GM19452 (cell line): ENCODE data around the gene ZNF511.
A peak's percentile ranks its signal among the peaks of the same experiment; 100 is the strongest.
"Not testable (repeated sequence)": the region's sequence is repeated elsewhere in the genome, so short reads cannot be mapped to it uniquely, and the experiment has no call there.

ENCODE experiments used
- ATAC-seq: cut with Tn5 transposase; IDR thresholded peaks from one replicate; pipeline ENCODE4 v1.9.1; 2021; ENCODE audit not compliant: unreplicated experiment

Gene ZNF511

DNA sequence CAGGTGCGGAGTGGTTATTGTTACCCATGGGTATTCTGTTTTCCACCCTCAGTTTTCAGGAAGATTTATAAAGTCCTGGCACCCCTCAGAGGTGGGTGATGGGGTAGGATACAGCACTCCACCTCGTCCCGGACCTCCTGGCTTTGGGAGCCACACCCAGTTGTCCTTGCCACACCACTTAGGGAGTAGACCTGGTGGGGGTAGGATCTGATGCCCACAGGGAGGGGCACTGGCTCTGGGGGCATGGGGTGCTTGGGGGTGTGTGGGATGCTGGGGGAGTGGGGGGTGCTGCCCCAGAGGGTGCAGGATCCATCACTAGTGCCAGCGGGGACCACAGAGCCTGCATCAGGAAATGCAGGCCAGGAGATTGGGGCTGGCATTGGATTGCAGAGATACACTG is 4.5 kb downstream of the ZNF511 start:
- no peak for ATAC-seq

DNA sequence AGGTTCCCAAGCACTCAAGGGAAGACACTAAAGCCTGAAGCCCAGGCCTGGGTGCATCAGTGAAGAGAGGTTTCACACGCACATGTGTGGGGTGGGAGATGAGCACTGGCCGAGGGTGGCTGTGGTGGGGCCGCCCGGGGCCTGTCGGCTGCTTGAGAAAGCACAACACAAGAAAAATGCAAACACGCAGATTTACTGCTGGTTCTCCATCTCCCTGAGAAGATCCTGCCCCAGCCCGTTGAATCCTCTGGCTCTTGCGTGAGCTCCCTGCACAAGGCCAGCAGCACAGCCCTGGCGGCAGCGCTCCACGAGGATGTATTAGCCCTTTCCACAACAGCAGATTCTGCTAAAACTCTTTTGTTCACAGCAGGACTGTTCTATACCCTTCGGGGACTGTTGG is 6.2 kb downstream of the ZNF511 start:
- no peak for ATAC-seq

DNA sequence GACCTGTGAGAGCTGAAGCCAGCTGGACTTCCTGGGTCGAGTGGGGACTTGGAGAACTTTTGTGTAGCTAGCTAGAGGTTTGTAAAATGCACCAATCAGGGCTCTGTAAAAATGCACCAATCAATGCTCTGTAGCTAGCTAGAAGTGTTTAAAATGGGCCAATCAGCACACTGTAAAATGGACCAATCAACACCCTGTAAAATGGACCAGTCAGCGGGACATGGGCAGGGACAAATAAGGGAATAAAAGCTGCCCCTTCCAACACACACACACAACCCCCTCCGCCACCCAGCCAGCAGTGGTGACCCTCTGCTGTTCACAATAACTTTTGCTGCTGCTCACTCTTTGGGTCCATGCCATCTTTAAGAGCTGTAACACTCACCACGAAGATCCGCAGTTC is 7.1 kb downstream of the ZNF511 start:
- no peak for ATAC-seq

DNA sequence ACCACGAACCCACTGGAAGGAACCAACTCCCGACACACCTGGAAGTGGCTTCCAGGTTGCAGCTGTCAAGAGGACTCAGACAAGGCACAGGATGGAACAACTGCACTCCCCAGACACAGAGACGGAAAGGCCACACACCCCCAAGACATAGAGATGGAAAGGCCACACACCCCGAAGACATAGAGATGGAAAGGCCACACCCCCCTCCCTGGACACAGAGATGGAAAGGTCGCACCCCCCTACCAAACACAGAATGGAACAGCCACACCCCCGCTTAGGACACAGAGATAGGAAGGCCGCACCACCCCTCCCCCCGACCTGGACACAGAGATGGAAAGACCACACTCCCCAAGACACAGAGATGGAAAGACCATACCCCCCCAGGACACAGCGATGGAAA is 7.6 kb downstream of the ZNF511 start:
- no peak for ATAC-seq

DNA sequence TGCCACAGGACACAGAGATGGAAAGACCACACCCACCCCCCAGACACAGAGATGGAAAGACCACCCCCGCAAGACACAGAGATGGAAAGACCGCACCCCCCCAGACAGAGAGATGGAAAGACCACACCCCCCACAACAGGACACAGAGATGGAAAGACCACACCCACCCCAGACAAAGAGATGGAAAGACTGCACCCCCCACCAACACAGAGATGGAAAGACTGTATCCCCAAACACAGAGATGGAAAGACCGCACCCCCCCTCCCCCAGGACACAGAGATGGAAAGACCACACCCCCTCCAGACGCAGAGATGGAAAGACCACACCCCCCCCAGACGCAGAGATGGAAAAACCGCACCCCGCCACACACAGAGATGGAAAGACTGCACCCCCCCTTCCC is 8.0 kb downstream of the ZNF511 start:
- ATAC-seq: no peak

DNA sequence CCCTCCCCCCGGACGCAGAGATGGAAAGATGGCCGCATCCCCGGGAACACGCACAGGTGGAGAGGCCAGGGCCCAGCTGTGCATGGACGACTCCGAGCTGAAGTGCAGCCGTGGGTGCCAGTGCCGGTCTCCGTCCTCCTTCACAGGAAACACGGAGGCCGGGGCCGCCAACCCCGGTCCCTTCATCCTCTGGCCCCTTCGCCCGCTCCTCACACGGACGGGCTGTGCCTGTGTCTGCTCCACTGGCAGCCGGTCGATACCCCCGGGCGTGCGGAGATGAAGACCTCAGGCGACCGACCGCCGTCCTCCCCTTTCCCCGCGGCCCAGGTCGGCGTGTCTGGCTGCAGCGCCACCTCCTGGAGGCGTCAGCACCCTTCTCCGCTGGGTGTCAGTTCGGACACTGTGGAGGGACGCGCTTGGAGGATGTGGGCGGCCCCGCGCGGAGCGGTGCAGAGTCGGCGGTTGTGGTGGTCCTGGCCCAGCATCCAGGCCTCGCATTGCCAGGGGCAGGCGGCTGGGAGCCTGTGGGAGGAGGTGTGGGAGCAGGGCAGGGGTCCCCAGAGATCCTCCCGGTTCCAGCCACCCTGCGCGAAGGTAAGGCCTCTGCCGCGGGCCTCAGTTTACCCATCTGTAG is 9.9 kb downstream of the ZNF511 start:
- ATAC-seq: peak; percentile 88

DNA sequence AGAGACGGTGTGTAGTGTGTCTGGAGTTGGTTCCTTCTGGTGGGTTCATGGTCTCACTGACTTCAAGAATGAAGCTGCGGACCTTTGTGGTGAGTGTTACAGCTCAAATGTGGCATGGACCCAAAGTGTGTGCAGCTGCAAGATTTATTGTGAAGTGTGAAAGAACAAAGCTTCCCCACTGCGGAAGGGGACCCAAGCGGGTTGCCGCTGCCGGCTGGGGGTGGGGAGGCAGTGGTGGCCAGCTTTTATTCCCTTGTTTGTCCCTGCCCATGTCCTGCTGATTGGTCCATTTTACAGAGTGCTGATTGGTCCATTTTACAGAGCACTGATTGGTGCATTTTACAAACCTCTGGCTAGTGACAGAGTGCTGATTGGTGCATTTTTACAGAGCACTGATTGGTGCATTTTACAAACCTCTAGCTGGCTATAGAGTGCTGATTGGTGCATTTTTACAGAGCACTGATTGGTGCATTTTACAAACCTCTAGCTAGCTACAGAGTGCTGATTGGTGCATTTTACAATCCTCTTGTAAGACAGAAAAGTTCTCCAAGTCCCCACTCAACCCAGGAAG is 12.2 kb downstream of the ZNF511 start:
- not testable (repeated sequence) for ATAC-seq

DNA sequence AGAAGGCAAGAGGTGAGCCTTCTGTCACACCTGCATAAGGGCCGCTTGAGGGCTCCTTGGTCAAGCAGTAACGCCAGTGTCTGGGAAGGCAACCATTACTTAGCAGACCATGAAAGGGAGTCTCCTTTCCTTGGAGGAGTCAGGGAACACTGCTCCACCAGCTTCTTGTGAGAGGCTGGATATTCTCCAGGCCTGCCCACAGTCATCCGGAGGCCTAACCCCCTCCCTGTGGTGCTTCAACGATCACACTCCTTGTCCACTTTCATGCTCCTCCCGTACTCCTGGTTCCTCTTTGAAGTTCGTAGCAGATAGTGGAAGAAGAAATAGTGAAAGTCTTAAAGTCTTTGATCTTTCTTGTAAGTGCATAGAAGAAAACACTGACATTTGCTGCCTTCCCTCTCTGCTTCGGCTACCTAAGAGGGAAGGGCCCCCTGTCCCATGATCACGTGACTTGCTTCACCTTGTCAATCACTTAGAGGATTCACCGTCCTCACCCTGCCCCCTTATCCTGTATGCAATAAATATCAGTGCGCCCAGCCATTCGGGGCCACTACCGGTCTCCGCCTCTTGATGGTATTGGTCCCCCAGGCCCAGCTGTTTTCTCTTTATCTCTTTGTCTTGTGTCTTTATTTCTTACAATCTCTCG is 13.5 kb downstream of the ZNF511 start:
- not testable (repeated sequence) for ATAC-seq

DNA sequence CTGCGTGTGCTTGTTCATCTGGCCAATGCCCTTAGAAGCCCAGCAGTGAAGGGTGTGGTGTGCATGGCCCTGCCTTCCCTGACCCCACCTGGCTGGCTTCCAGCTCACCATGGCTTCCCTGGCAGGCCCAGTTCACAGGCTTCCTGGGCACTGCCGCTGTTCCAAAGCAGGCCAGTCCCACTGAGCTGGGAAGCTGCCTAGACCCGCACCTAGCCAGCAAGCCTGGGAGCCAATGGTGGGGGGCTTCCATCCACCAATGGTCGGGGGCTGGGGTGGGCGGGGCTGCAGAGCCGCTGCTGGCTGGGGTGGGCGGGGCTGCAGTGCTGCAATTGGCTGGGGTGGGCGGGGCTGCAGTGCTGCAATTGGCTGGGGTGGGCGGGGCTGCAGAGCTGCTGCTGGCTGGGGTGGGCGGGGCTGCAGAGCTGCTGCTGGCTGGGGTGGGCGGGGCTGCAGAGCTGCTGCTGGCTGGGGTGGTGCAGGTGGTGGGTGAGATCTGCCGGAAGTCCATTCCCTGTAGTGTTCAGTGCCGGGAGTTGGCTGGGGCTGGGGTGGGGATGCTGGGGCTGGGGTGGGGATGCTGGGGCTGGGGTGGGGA is 15.6 kb downstream of the ZNF511 start:
- no peak for ATAC-seq

DNA sequence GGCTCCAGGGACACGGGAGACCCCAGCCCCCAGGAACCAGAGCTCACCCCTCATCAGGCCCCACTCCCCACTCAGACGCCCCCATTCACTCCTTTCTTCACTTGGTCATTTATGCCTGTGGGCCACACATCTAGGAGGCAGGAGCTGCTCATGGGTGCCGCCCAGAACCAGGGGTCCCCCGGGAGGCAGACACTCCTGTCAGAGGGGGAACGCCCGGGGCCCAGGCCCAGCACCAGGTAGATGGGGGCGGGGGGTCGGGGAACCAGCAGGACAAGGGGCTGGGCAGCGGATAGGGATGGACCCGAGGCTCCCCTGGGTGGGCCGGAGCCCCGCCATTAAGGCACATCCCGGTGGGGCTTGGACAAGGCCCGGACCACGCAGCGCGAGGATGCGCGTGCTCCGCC is 16.1 kb downstream of the ZNF511 start:
- no peak for ATAC-seq

DNA sequence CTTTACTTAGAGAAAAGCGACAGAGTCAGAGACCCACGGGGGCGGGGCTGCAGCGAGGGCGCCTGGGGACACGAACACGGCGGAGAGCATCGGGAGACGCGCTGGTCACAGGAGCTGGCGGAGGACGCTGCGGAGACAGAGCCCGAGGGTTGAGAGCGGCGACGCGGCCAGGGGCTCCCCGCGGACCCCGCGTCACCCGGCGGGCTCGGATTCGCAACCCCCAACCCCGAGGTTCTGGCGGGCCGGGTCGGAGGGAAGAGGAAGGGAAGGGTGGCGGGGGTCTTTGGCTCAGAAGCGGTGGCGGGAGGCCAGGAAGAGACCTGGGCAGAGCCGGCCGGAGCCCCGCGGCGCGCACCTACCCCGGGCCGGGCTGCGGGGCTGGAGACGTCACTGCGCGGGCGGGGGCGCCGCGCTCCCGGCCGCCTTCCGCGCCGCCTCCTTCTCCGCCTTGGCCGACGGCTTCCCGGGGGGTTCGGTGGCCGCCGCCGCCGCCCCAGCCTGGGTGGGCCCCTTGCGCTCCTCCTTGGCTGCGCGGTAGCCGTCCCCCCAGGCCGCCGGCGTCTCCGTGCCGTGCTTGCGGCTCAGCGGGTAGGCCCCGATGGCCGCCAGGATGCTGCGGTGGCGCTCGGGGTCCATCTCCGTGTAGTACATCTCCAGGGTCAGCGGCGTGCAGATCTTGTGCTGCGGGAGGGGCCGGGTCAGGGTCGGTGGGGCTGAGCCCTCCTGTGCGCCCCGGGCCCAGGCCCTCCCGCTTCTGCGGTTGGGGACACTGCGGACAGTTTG is 16.9 kb downstream of the ZNF511 start:
- no peak for ATAC-seq

DNA sequence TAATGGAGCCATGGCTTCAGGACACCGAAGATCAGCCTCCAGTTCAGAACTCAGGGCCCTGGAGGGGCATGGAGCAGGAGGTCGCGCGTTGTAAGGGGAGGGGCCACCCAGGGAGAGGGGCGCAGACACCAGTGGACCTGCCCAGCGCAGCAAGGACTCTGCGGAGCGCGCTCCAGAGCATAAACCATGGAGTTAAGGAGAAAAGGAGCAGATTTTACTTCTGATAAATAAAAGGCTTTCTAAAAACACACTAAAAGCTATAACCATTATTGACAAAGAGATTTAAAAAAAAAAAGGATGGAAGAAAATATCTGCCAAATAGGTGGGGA is 17.5 kb downstream of the ZNF511 start:
- ATAC-seq: no peak

DNA sequence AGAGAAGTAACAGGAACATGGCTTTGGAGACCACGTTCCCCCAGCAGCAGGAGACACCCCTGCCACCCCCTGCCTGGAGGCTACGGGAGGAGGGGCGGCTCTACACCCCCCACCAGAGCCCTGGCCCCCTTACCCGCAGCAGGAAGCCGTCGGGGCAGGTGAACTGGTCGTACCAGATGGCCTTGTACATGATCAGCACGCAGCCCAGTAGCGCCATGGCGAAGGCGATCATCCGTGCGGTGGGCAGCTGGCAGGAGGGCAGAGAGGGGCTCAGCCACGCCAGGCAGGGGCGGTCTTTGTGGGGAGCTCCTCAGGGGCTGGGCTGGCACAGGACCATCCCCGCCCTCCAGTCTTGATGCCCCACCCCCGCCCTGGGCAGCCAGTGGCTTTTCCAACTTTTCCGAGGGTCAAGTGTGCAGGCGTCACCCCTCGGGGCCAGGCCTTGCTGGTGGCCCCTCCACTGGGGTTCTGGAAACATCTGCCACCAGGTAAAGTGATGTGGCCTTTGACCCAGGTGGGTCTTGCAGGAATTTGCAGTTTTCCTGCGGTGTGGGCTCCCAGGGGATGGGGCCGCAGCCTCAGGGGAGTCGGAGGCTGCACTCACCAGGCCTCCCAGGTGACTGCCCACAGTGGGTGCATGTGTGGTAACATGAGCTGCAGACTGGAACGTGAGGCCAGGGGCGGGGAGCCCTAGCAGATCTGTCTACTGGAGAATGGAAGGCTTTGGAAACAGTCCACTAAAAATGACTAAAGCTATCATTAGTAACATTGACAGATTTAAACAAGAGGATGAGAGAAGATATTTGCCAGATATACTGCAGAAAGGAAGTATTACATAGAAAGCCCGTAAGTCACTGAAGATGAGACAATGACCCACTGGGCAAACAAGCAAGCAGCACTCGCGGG is 18.3 kb downstream of the ZNF511 start:
- no peak for ATAC-seq

DNA sequence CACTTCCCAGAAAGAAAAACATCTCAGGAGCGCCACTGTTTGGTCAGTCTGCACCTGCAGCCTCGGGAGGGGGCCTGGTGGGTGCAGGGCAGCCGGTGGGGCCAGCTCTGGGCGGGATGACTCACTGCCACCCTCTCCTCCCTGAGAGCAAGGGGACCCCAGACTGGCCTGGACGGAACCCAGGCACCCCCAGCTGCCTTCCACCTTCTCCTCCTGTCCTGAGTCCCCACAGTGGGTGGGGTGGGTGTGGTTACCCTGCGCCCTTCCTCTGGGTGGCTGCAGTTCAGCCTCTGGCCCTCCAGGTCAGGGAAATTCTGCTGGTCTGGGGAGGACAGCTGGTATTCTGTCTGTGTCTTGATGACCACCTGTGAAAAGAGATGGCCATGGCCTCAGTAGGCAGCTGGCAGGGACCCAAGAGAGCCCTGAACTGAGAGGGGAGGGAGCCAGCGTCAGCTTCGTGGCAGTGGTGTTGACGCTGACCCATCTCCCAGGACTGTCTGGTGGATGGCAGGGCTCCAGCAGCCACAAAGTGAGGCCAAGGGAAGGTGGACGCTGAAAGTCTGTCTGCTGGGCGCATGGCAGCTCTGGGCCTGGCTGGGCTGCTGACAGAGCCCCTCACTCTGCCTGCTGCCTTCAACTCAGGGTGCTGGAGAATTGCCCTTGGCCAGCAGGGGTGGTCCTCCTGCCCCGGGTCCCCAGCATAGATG is 19.1 kb downstream of the ZNF511 start:
- ATAC-seq: no peak

DNA sequence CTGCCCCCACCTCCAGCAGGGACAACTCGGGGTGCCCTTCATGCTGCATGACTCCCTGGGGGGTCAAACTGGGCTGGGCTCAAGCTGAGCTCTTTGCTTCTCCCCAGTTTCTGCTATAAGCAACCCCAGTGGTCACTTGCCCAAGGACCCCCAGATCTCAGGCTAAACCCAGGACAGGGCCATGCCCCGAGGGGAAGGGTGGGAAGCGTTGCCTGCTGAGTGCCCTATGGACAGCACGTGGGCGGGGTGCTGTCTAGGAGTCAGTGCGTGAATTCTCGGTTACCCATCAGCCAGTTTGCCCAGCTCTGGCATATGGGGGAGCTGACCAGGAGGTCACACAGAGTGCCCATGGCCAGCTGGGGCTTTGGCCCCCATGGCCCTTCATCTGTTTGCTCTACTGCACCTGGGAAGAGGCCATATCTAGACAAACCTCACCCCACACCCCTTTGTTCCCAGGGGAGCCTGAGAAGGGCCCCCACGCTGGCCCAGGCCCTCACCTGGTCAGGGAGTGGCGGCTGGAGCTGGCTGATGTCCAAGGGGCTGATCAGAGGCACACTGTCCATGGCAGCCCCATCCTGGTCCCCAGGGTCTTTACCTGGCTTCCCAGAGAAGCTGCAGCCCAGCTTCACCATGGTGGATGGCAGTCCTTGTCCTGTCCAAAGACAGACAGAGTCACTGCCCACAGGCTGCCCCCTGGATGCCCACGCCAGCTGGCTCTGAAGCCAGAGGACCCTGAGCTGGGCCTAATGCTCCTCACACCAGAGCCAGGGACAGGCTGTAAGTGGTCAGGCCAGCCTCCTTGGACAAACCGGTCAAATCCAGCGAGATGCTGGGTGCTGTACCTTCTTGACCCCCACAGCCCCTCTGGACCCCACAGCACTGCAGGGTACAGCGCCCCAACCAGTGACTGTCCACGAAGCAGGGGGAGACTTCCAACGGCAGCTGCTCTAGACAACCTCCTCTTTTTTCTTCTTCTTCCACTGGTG is 19.9 kb downstream of the ZNF511 start:
- no peak for ATAC-seq

DNA sequence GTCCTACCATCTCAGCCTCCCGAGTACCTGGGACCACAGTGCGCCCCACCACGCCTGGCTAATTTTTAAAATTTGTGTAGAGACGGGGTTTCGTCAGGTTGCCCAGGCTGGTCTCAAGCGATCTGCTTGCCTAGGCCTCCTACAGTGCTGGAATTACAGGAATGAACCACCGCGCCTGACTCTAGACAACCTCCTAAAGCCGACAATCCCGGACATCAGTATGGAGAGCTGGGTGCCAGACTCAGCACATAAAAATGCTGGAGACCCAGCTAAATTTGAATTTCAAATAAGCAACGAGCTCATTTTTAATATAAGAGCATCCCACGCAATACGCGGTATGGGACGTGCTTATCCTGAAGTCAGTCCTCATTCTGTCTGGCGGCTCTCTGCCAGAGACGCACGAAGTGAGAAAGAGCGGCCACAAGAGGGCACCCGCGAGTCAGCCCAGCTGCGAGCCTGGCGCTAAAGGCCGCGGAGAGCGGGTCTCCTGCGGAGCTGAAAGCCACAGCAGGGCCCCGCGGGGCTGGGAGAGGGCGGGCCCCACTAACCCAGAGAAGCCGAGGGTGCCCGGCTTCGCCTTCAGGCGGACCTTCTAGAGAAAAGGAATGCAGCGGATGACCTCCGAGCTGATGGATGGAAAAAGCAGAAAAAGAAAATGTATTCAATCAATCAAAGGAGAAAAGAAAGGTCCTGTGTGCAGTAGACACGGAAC is 20.9 kb downstream of the ZNF511 start:
- ATAC-seq: peak; percentile 74

DNA sequence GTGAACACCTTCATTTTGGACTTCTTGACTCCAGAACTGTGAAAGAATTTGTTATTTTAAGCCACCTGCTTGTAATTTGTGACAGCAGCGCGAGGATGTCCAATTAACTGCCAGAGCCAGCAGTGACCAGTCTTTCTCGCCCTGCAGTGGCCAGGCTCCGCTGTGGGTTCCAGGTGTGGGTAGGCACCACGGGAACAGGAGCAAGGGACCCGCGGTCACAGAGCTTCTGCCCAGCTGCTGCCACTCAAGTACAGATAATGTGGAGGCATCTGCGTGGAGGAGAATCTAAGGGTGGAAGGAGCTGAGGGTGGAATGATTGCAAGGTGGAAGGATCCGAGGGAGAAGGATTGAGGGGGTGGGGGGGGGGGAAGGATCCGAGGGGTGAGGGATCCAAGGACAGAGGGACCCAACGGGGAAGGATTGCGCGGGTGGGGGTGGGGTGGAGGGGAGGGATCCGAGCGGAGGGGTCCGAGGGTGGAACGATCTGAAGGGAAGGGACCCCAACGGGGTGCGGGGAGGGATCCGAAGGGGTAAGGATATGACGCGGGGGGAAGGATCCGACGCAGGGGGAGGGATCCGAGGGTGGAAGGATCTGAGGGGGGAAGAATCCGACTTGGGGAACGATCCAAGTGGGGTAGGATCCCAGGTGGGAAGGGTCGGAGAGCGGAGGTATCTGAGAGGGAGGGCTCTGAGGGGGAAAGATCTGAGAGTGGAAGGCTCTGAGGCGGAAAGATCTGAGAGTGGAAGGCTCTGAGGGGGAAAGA is 24.4 kb downstream of the ZNF511 start:
- no peak for ATAC-seq
